Activated T-helper 17 cell treated with anti-CD3 and anti-CD28 coated beads, Interleukin-2, amount 50 U/mL, for 72 hours (primary cell): ENCODE data around the gene ASB2. TPM values are rescaled to one million over a fixed set of nuclear protein-coding genes. Genes with fewer than 3 reads are reported as not detected.
A peak's percentile ranks its signal among the peaks of the same experiment; 100 is the strongest.

Experiments used
- ATAC-seq: fragments of 150-1000 bp; cut with Tn5 transposase; replicated peaks from 2 replicates; pipeline ENCODE4 v1.10.0; 2021; ENCODE audit warnings: mild to moderate bottlenecking, moderate library complexity
- H3K27ac Mint-ChIP-seq: one replicate; pipeline ENCODE4 v1.8.0; 2022; ENCODE audit warnings: mixed read lengths
- H3K27me3 Mint-ChIP-seq: one replicate; pipeline ENCODE4 v1.8.0; 2022; ENCODE audit warnings: mixed read lengths
- H3K36me3 Mint-ChIP-seq: one replicate; pipeline ENCODE4 v1.8.0; 2022; ENCODE audit warnings: low read depth, mild to moderate bottlenecking, mixed read lengths
- H3K4me1 Mint-ChIP-seq: one replicate; pipeline ENCODE4 v1.8.0; 2022; ENCODE audit warnings: mixed read lengths
- H3K4me3 Mint-ChIP-seq: one replicate; pipeline ENCODE4 v1.8.0; 2022; ENCODE audit warnings: mild to moderate bottlenecking, mixed read lengths
- H3K9me3 Mint-ChIP-seq: one replicate; pipeline ENCODE4 v1.8.0; 2022; ENCODE audit warnings: mixed read lengths
- total RNA-seq, 2 donors: library from RNA; stranded (reverse); gene quantifications; one replicate each; pipeline ENCODE4 v1.2.3, GENCODE V29; 2022

Gene ASB2
- total RNA-seq, 2 donors from 2014 or later = 48.5 to 68.7 TPM

GRCh38 chr14:93978735-93979134, 2.4 kb upstream of the ASB2 start:
- ATAC-seq = no peak
- peaks cover 46% of the 10 kb centered on the region for H3K4me1 Mint-ChIP-seq
- peaks cover 28% of the 10 kb centered on the region for H3K36me3 Mint-ChIP-seq

GRCh38 chr14:93977790-93978581, 1.6 kb upstream of the ASB2 start:
- Mint-ChIP-seq H3K27ac (peak overlapping the region; percentile 95), H3K36me3 (peaks cover 28% of the 10 kb centered on the region), H3K4me1 (peaks cover 46% of the 10 kb centered on the region), H3K9me3 (peaks cover 3% of the 10 kb centered on the region), H3K27me3 (no peaks in the 10 kb centered on the region), H3K4me3 (peak overlapping the region; percentile 87)
- peak; percentile 81 for ATAC-seq

More at GRCh38 chr14:93978735-93979134, 2.4 kb upstream of the ASB2 start:
- peak overlapping the region; percentile 95 for H3K27ac Mint-ChIP-seq
- H3K9me3 Mint-ChIP-seq = peaks cover 3% of the 10 kb centered on the region
- peak overlapping the region; percentile 87 for H3K4me3 Mint-ChIP-seq
- H3K27me3 Mint-ChIP-seq = no peaks in the 10 kb centered on the region

- H3K36me3 Mint-ChIP-seq = peaks cover 28% of the 10 kb centered on the region
- H3K27me3 Mint-ChIP-seq = no peaks in the 10 kb centered on the region
- peaks cover 3% of the 10 kb centered on the region for H3K9me3 Mint-ChIP-seq
- H3K27ac Mint-ChIP-seq = peak overlapping the region; percentile 95
- H3K4me1 Mint-ChIP-seq = peaks cover 48% of the 10 kb centered on the region
- ATAC-seq = no peak
- H3K4me3 Mint-ChIP-seq = peak overlapping the region; percentile 87
Measured at GRCh38 chr14:93977171-93977570, 801 bp upstream of the ASB2 start.

DNA sequence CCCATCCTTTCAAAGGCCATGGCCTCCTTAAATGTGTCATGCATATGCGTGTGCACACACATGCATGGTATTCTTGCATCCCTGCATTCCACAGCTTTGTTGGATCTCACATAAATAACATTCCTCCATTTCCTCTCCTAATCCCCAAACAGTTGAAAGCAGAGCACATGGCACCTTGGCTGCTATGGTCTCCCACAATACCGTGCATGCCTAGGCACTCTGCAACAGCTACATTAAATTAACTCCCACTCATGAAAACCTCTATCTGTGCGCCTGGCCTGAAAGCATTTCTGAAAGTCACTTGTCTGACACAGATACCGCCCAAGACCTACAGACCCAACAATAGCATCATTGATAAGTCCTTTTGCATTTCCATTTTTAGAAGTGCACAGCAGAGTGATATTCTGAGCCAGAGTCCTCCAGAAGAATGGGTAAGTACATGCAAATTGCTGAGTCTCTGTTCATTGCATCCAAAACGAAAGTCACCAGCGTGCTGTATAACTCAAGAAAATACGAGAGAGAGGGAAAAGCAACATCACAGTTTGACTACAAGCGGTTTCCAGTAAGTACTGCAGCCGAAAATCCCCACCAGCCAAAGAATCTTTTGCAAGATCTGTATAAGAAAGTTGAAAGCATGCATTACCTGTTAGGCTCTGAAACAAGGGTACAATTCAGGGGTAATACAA, 436 bp downstream of the ASB2 start:
- Mint-ChIP-seq H3K4me3 (peak overlapping the region; percentile 87), H3K36me3 (peaks cover 33% of the 10 kb centered on the region), H3K27me3 (no peaks in the 10 kb centered on the region), H3K9me3 (peaks cover 3% of the 10 kb centered on the region), H3K4me1 (peaks cover 60% of the 10 kb centered on the region), H3K27ac (peak overlapping the region; percentile 95)
- ATAC-seq = peak; percentile 47

DNA sequence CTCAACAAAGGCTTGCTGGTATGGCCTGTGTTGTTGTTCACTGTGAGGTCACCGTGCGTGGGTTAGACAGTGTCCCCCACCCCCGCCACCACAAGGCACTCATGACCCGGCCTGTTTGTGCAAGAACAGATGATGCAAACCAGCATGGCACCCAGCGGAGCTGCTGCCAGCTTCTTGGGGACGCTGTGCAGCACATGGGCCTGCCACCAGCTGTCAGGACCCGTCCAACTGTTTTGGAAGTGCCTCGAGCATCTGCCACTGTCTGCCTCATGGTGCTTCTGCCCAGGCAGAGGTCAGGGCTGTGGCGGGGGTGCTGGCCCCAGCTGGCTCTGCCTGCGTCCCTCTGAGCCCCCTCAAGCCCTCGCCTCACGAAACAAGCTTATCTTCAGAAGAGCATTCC, 1.5 kb downstream of the ASB2 start:
- Mint-ChIP-seq H3K27ac (peak overlapping the region; percentile 95), H3K4me1 (peaks cover 59% of the 10 kb centered on the region), H3K36me3 (peaks cover 33% of the 10 kb centered on the region)

GRCh38 chr14:93974299-93974698, 2.1 kb downstream of the ASB2 start:
- Mint-ChIP-seq H3K9me3 (no peaks in the 10 kb centered on the region), H3K27me3 (no peaks in the 10 kb centered on the region), H3K36me3 (peaks cover 33% of the 10 kb centered on the region), H3K4me1 (peaks cover 57% of the 10 kb centered on the region), H3K27ac (peak overlapping the region; percentile 95), H3K4me3 (peak overlapping the region; percentile 87)
- no peak for ATAC-seq

More for the DNA sequence above, 1.5 kb downstream of the ASB2 start:
- Mint-ChIP-seq H3K4me3 (peak overlapping the region; percentile 87), H3K9me3 (no peaks in the 10 kb centered on the region), H3K27me3 (no peaks in the 10 kb centered on the region)
- no peak for ATAC-seq

- H3K36me3 Mint-ChIP-seq = peaks cover 32% of the 10 kb centered on the region
- peaks cover 60% of the 10 kb centered on the region for H3K4me1 Mint-ChIP-seq
- H3K9me3 Mint-ChIP-seq = no peaks in the 10 kb centered on the region
- no peaks in the 10 kb centered on the region for H3K27me3 Mint-ChIP-seq
- ATAC-seq = no peak
- peak overlapping the region; percentile 87 for H3K4me3 Mint-ChIP-seq
- peak overlapping the region; percentile 95 for H3K27ac Mint-ChIP-seq
Measured at GRCh38 chr14:93973607-93974006, 2.8 kb downstream of the ASB2 start.

- Mint-ChIP-seq H3K4me1 (peaks cover 52% of the 10 kb centered on the region), H3K27ac (peak overlapping the region; percentile 95), H3K36me3 (peaks cover 23% of the 10 kb centered on the region), H3K4me3 (peak overlapping the region; percentile 87), H3K27me3 (no peaks in the 10 kb centered on the region), H3K9me3 (no peaks in the 10 kb centered on the region)
- peak; percentile 18 for ATAC-seq
Measured at GRCh38 chr14:93972618-93973205, 3.7 kb downstream of the ASB2 start.

- Mint-ChIP-seq H3K27ac (peak overlapping the region; percentile 95), H3K36me3 (peaks cover 16% of the 10 kb centered on the region), H3K4me3 (peak overlapping the region; percentile 87), H3K9me3 (no peaks in the 10 kb centered on the region), H3K27me3 (no peaks in the 10 kb centered on the region), H3K4me1 (peaks cover 41% of the 10 kb centered on the region)
- ATAC-seq = no peak
Measured at GRCh38 chr14:93971635-93972027, 4.7 kb downstream of the ASB2 start.

- ATAC-seq = peak; percentile 79
- Mint-ChIP-seq H3K9me3 (no peaks in the 10 kb centered on the region), H3K4me1 (peaks cover 37% of the 10 kb centered on the region), H3K36me3 (peaks cover 11% of the 10 kb centered on the region), H3K4me3 (peak overlapping the region; percentile 87), H3K27ac (peak overlapping the region; percentile 95), H3K27me3 (no peaks in the 10 kb centered on the region)
Measured at GRCh38 chr14:93970965-93971634, 5.3 kb downstream of the ASB2 start.

GRCh38 chr14:93970585-93970964, 5.8 kb downstream of the ASB2 start:
- no peaks in the 10 kb centered on the region for H3K9me3 Mint-ChIP-seq
- peaks cover 35% of the 10 kb centered on the region for H3K4me1 Mint-ChIP-seq
- H3K27ac Mint-ChIP-seq = peak overlapping the region; percentile 95
- H3K4me3 Mint-ChIP-seq = peak overlapping the region; percentile 87
- peaks cover 5% of the 10 kb centered on the region for H3K36me3 Mint-ChIP-seq
- peak; percentile 51 for ATAC-seq
- H3K27me3 Mint-ChIP-seq = no peaks in the 10 kb centered on the region

GRCh38 chr14:93969082-93969828, 7.1 kb downstream of the ASB2 start:
- Mint-ChIP-seq H3K27me3 (no peaks in the 10 kb centered on the region), H3K36me3 (peaks cover 5% of the 10 kb centered on the region), H3K4me1 (peaks cover 44% of the 10 kb centered on the region), H3K9me3 (no peaks in the 10 kb centered on the region), H3K27ac (peak overlapping the region; percentile 75), H3K4me3 (peak overlapping the region; percentile 24)
- ATAC-seq = no peak

GRCh38 chr14:93967637-93968250, 8.6 kb downstream of the ASB2 start:
- no peak overlapping the region for H3K4me3 Mint-ChIP-seq
- H3K36me3 Mint-ChIP-seq = peaks cover 11% of the 10 kb centered on the region
- no peaks in the 10 kb centered on the region for H3K9me3 Mint-ChIP-seq
- no peak for ATAC-seq
- no peaks in the 10 kb centered on the region for H3K27me3 Mint-ChIP-seq
- no peak overlapping the region for H3K27ac Mint-ChIP-seq
- peaks cover 57% of the 10 kb centered on the region for H3K4me1 Mint-ChIP-seq
